HepG2 (cell line): Measurements from ENCODE around the gene IQGAP2. TPM values are rescaled to one million over a fixed set of nuclear protein-coding genes. Genes with fewer than 3 reads are reported as not detected.

Source experiments
- FOXP4 ChIP-seq: sonication (generic); formaldehyde crosslinking; IDR thresholded peaks from 2 replicates; pipeline ENCODE4 v1.4.0; 2020; ENCODE audit warnings: missing genetic modification reagents
- GMEB2 ChIP-seq: IDR thresholded peaks from 2 replicates; pipeline ENCODE4 v1.6.1; 2016; ENCODE audit warnings: missing biosample characterization, missing genetic modification reagents, low read depth
- HMGA1 ChIP-seq: sonication (generic); formaldehyde crosslinking; conservative IDR thresholded peaks from 2 replicates; pipeline ENCODE4 v1.4.0; 2020; ENCODE audit warnings: missing genetic modification reagents
- KMT2A ChIP-seq: sonication (generic); formaldehyde crosslinking; IDR thresholded peaks from 2 replicates; pipeline ENCODE4 v1.4.0; 2020; ENCODE audit warnings: missing genetic modification reagents
- MED13 ChIP-seq: sonication (generic); formaldehyde crosslinking; IDR thresholded peaks from 2 replicates; pipeline ENCODE4 v1.5.0; 2020; ENCODE audit warnings: missing genetic modification reagents
- PRMT3 ChIP-seq: sonication (generic); formaldehyde crosslinking; IDR thresholded peaks from 2 replicates; pipeline ENCODE4 v1.8.1; 2022; ENCODE audit warnings: low read depth, mild to moderate bottlenecking, moderate library complexity, missing genetic modification reagents, borderline replicate concordance
- SOX13 ChIP-seq, 3 experiments: fragments of 450-650 bp in 1 of 3; sonication (generic) in 1 of 3; formaldehyde crosslinking in 1 of 3; IDR thresholded peaks in 2 of 3; conservative IDR thresholded peaks in 1 of 3; 2 replicates each; pipeline versions ENCODE4 v1.5.0 to v1.6.1; 2016 to 2020; ENCODE audit warnings: antibody characterized with exemption in 1 of 3, mild to moderate bottlenecking in 1 of 3, missing compliant biosample characterization in 1 of 3, missing genetic modification reagents in 1 of 3, moderate library complexity in 1 of 3
- SRF ChIP-seq: IDR thresholded peaks from 2 replicates; pipeline ENCODE4 v1.6.1; 2011; ENCODE audit warnings: mild to moderate bottlenecking, low read depth, low read length, moderate library complexity
- TEAD3 ChIP-seq: optimal IDR thresholded peaks from 2 replicates; pipeline ENCODE3; 2016; ENCODE audit warnings: borderline replicate concordance
- XRCC5 ChIP-seq: fragments of 200-400 bp; formaldehyde crosslinking; optimal IDR thresholded peaks from 2 replicates; pipeline ENCODE3; 2017; ENCODE audit warnings: mild to moderate bottlenecking, low read length
- ZBTB10 ChIP-seq: sonication (generic); formaldehyde crosslinking; IDR thresholded peaks from 2 replicates; pipeline ENCODE4 v1.4.0; 2020; ENCODE audit warnings: missing genetic modification reagents, borderline replicate concordance
- ZBTB42 ChIP-seq: sonication (generic); formaldehyde crosslinking; IDR thresholded peaks from 2 replicates; pipeline ENCODE4 v1.5.0; 2020; ENCODE audit warnings: mild to moderate bottlenecking, missing genetic modification reagents
- ZNF142 ChIP-seq: sonication (generic); formaldehyde crosslinking; IDR thresholded peaks from 2 replicates; pipeline ENCODE4 v1.4.0; 2020; ENCODE audit warnings: missing genetic modification reagents
- polyA plus RNA-seq, 8 experiments: library from polyadenylated mRNA; depleted of rRNA in 3 of 8; stranded (reverse) in 7 of 8; unstranded in 1 of 8; fragments of >200 nt; fragmentation: Illumina TruSeq in 4 of 8; extraction: Trizol in 4 of 8; gene quantifications; 2 replicates each; pipeline versions ENCODE4 v1.2.1 to v1.2.3, GENCODE V29; 2011 to 2016; ENCODE audit warnings: low read depth in 4 of 8, missing spikeins in 1 of 8, mixed read lengths in 1 of 8; ENCODE audit not compliant: insufficient read depth in 1 of 8
- total RNA-seq, 5 experiments: library from RNA; depleted of rRNA; stranded (reverse); fragments of >200 nt; fragmentation: Illumina TruSeq; extraction: Trizol; gene quantifications; 2 replicates each; pipeline ENCODE4 v1.2.3, GENCODE V29; 2016; ENCODE audit warnings: low read depth in 1 of 5

Gene IQGAP2
- total and polyA plus RNA-seq, 2 of the 13 experiments (the other 11 are each of a cell fraction or from before 2014, with no cell fraction given) = 35.2 to 83.3 TPM

- peak; percentile 24 for TF ChIP-seq TEAD3
- no peak for TF ChIP-seq PRMT3
- peak; percentile 33; the same call in 1 of the 2 replicates for TF ChIP-seq FOXP4 (CRISPR knock-in tag)
- TF ChIP-seq MED13 (CRISPR knock-in tag) = no peak
- TF ChIP-seq SRF = peak; percentile 63; the same call in 1 of the 2 replicates
- TF ChIP-seq ZBTB10 = no peak
- no peak for TF ChIP-seq GMEB2 (CRISPR knock-in tag)
- no peak for TF ChIP-seq ZBTB42 (CRISPR knock-in tag)
- TF ChIP-seq HMGA1 (CRISPR knock-in tag) = no peak
- no peak for TF ChIP-seq KMT2A (CRISPR knock-in tag)
- no peak for TF ChIP-seq ZNF142 (CRISPR knock-in tag)
- TF ChIP-seq SOX13 (IDR thresholded peaks at IDR 0.05) = no peak
- 0 out of 4 replicates have a peak, but pooled peaks of 1 of the 2 experiments have one; percentile 19 for TF ChIP-seq SOX13 (CRISPR knock-in tag; conservative IDR thresholded peaks at IDR 0.05 in 1 of 2, IDR thresholded peaks at IDR 0.05 in 1 of 2)
- TF ChIP-seq XRCC5 = no peak
Measured at GRCh38 chr5:76546497-76547102, 143.5 kb downstream of the IQGAP2 start (continued).
